GM12878 (cell line): ENCODE measurements around the gene THAP3. TPM values are rescaled to one million over a fixed set of nuclear protein-coding genes. Genes with fewer than 3 reads are reported as not detected.

Source experiments
- ATAC-seq: fragments of 200-7000 bp; cut with Tn5 transposase; 3 replicates; pipeline ENCODE4 v1.9.1; 2020; ENCODE audit warnings: mild to moderate bottlenecking, moderate library complexity
- BruUV-seq: library from RNA; stranded (reverse); fragments of 400-500 nt; replicated peaks from 2 replicates; lab custom pipeline; 2021; lab: Mats Ljungman, UMichigan
- CTCF ChIA-PET: fragments of 300-600 bp; sonication (Branson Sonifier 250); formaldehyde crosslinking; extraction: SDS; loops from one replicate; lab custom pipeline; 2021; ENCODE audit warnings: inconsistent platforms; lab: Yijun Ruan, JAX
- POLR2A ChIA-PET: fragments of 350-600 bp; formaldehyde crosslinking; extraction: SDS; loops from one replicate; lab custom pipeline; 2021; ENCODE audit warnings: inconsistent platforms; lab: Charles Lee
- RAD21 ChIA-PET: fragments of 300-600 bp; sonication (Branson Sonifier 250); formaldehyde crosslinking; loops from one replicate; lab custom pipeline; 2023; ENCODE audit warnings: antibody characterized with exemption; ENCODE audit not compliant: unreplicated experiment; lab: Charles Lee
- SMC1A ChIA-PET: fragments of 300-600 bp; sonication (Branson Sonifier 250); formaldehyde crosslinking; loops from one replicate; lab custom pipeline; 2023; ENCODE audit not compliant: unreplicated experiment, uncharacterized antibody; lab: Charles Lee
- DNase-seq: peaks from one replicate; pipeline ENCODE4 v3.0.0-alpha.2; 2011; ENCODE audit warnings: low read depth, low spot score
- FAIRE-seq: peaks from 3 replicates; lab custom pipeline; 2011; peaks lifted over from hg19 to GRCh38; lab: Jason Lieb, UNC
- H2AFZ ChIP-seq: 2 replicates; pipeline ENCODE4 v1.6.0; 2011; ENCODE audit warnings: low read depth, low read length, control low read depth; ENCODE audit not compliant: control insufficient read depth
- H3K27ac ChIP-seq: 2 replicates; pipeline ENCODE4 v1.5.1; 2011; ENCODE audit warnings: control low read depth; ENCODE audit not compliant: control insufficient read depth, insufficient read depth
- H3K27me3 ChIP-seq, 2 experiments: replicated peaks in 1 of 2; 2 replicates each; pipeline versions ENCODE4 v1.6.0 to v1.6.1; 2011; ENCODE audit warnings: low read length in 1 of 2; ENCODE audit not compliant: control insufficient read depth in 2 of 2, insufficient read depth in 2 of 2
- H3K36me3 ChIP-seq, 2 experiments: 2 replicates each; pipeline ENCODE4 v1.5.1; 2011; ENCODE audit warnings: low read length in 1 of 2; ENCODE audit not compliant: control insufficient read depth in 2 of 2, insufficient read depth in 2 of 2
- H3K4me1 ChIP-seq: 2 replicates; pipeline ENCODE4 v1.6.1; 2011; ENCODE audit warnings: mild to moderate bottlenecking, low read length, moderate library complexity, mixed read lengths; ENCODE audit not compliant: control insufficient read depth, insufficient read depth
- H3K4me2 ChIP-seq: 2 replicates; pipeline ENCODE4 v1.6.0; 2011; ENCODE audit warnings: control low read depth; ENCODE audit not compliant: control insufficient read depth, insufficient read depth
- H3K4me3 ChIP-seq: fragments of 200-600 bp; sonication (generic); 2 replicates; pipeline ENCODE4 v1.5.1; 2016
- H3K79me2 ChIP-seq: 2 replicates; pipeline ENCODE4 v1.6.0; 2011; ENCODE audit warnings: low read length; ENCODE audit not compliant: control insufficient read depth, insufficient read depth
- H3K9ac ChIP-seq: 2 replicates; pipeline ENCODE4 v1.8.0; 2011; ENCODE audit warnings: low read length, control low read depth, mixed read lengths; ENCODE audit not compliant: control insufficient read depth, insufficient read depth
- H3K9me3 ChIP-seq: replicated peaks from 3 replicates; pipeline ENCODE4 v1.5.1; 2011; ENCODE audit warnings: mild to moderate bottlenecking, low read length; ENCODE audit not compliant: control insufficient read depth, insufficient read depth
- H4K20me1 ChIP-seq: 2 replicates; pipeline ENCODE4 v1.6.0; 2011; ENCODE audit not compliant: control insufficient read depth, insufficient read depth
- GATAD2B ChIP-seq: fragments of 450-650 bp; conservative IDR thresholded peaks from 2 replicates; pipeline ENCODE4 v1.6.1; 2017; ENCODE audit warnings: low read depth, mild to moderate bottlenecking, moderate library complexity
- JUND ChIP-seq: IDR thresholded peaks from 2 replicates; pipeline ENCODE4 v1.6.1; 2012; ENCODE audit warnings: low read depth, mild to moderate bottlenecking, low read length, improper control_type of control experiment, moderate library complexity
- ZNF217 ChIP-seq: fragments of 450-650 bp; IDR thresholded peaks from 2 replicates; pipeline ENCODE4 v1.6.1; 2017; ENCODE audit warnings: antibody characterized with exemption, mild to moderate bottlenecking
- WGBS: methylation state at CpG from one replicate; pipeline ENCODE4 v1.1.6; 2016; ENCODE audit warnings: low lambda C conversion rate; ENCODE audit not compliant: insufficient replicate concordance, insufficient coverage; ENCODE audit errors: missing lambda C conversion rate; 5-methylcytosine and 5-hydroxymethylcytosine counted together
- in situ Hi-C: fragments of 300-500 bp; cut with MboI; formaldehyde crosslinking; loops from 9 replicates; pipeline ENCODE4 v1.14.3; 2018; ENCODE audit warnings: mixed read lengths
- intact Hi-C: fragments of 100-400 bp; cut with micrococcal nuclease; formaldehyde crosslinking; loops from one replicate; pipeline ENCODE4 v1.14.2; 2022; ENCODE audit not compliant: unreplicated experiment
- polyA plus RNA-seq, 11 experiments: library from polyadenylated mRNA; depleted of rRNA in 4 of 11; unstranded in 6 of 11; stranded (reverse) in 5 of 11; fragments of >200 nt; fragmentation: Nextera tagmentation in 4 of 11; fragmentation: Illumina TruSeq in 1 of 11; extraction: Ambion mirVana in 4 of 11; extraction: Trizol in 1 of 11; gene quantifications; 1 replicate in 1 of 11; 2 replicates in 10 of 11; pipeline versions ENCODE4 v1.2.1 to v1.2.3, GENCODE V29; 2011 to 2016; ENCODE audit warnings: inconsistent platforms in 2 of 11, missing spikeins in 2 of 11, low read depth in 1 of 11
- total RNA-seq, 4 experiments: library from RNA; depleted of rRNA in 3 of 4; stranded (reverse); fragments of >200 nt in 3 of 4; fragmentation: Illumina TruSeq in 1 of 4; extraction: Trizol in 1 of 4; gene quantifications; 2 replicates each; pipeline versions ENCODE4 v1.2.1 to v1.2.3, GENCODE V29; 2013 to 2021
- TF ChIP-seq, protein P1 (sequence below): fragments of 450-650 bp; IDR thresholded peaks from 2 replicates; pipeline ENCODE4 v1.6.1; 2016; ENCODE audit warnings: mild to moderate bottlenecking

Gene THAP3
- total and polyA plus RNA-seq, 10 of the 15 experiments (the other 5 are each of a cell fraction or from before 2014, with no cell fraction given) = 1.5 to 19.5 (median 11.9) TPM

DNA sequence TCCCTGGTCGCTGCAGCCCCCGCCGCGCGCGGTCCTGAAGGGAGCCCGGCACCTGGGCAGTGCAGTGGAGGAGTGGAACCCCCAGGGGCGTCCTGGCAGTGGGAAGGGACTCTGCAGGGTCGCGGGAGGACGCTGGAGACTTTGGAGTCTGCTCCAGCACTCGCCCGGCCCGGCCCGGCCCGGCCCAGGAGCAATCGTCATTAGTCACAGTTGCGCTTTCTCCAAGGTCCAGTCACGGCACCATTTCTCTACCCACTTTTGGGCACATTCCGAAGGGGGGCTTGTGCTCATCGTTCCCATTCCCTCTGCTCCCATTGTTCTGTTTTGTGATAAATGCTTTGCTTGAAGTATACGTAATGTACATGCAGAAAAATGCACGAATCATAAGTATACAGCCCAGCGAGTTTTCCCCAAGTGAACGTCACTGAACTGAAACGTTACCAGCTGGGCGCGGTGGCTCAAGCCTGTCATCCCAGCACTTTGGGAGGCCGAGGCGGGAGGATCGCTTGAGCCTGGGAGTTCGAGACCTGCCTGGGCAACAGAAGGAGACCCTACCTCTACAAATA, 999 bp downstream of the THAP3 start:
- peaks cover 22% of the 10 kb centered on the region for H3K79me2 ChIP-seq
- POLR2A ChIA-PET = interaction anchor here (0.7 to 1.5 kb wide), 3 partner anchors 12 to 46 kb away, joined by 3 read pairs; partner anchors contain the start of genes PHF13 and ZBTB48
- RAD21 ChIA-PET = interaction anchor here (0.9 to 1.5 kb wide), 4 partner anchors 24 to 71 kb away, joined by 3 to 4 read pairs (median 3); partner anchors contain the start of genes NOL9 and ZBTB48

DNA sequence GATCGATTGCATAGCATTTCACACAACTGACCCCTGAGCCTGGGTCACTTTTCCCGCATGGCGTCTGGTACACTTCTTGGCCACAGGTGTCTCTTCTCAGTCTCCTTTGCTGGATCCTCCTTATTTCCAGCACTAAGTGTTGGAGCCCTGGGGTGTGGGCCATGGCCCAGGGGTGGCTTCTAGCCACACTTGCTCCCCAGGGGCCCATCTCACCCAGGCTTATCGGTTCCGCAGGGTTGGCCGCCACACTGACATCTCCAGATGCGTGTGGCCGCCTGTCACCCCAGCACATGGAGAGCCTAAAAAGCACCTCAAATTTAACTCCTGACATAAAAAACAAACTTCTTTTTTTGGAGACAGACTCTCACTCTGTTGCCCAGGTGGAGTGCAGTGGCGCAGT, 2.4 kb downstream of the THAP3 start:
- peaks cover 16% of the 10 kb centered on the region for H3K4me1 ChIP-seq
- H3K9me3 ChIP-seq = no peaks in the 10 kb centered on the region
- CTCF ChIA-PET = interaction anchor here (1.2 kb wide), 1 partner anchor 19 kb away, joined by 4 read pairs; no protein-coding TSS in a partner anchor
- no peak for TF ChIP-seq GATAD2B
- TF ChIP-seq, protein P1, sequence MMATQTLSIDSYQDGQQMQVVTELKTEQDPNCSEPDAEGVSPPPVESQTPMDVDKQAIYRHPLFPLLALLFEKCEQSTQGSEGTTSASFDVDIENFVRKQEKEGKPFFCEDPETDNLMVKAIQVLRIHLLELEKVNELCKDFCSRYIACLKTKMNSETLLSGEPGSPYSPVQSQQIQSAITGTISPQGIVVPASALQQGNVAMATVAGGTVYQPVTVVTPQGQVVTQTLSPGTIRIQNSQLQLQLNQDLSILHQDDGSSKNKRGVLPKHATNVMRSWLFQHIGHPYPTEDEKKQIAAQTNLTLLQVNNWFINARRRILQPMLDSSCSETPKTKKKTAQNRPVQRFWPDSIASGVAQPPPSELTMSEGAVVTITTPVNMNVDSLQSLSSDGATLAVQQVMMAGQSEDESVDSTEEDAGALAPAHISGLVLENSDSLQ = 0 out of 2 replicates have a peak, but pooled peaks have one; percentile 16
- TF ChIP-seq, all 136 proteins: peak for 1
- H3K79me2 ChIP-seq = peaks cover 22% of the 10 kb centered on the region
- ATAC-seq (no peak), DNase-seq (no peak), FAIRE-seq (no peak)
- H3K4me3 ChIP-seq = no peak overlapping the region
- H3K27ac ChIP-seq = no peak overlapping the region
- intact Hi-C loops (no loop called here), in situ Hi-C loops (no loop called here)
- H4K20me1 ChIP-seq = no peaks in the 10 kb centered on the region
- ChIA-PET RAD21 (no interaction called here), SMC1A (interaction anchor here (1.4 to 1.5 kb wide), 2 partner anchors 18 to 24 kb away, joined by 3 to 4 read pairs; no protein-coding TSS in a partner anchor), POLR2A (no interaction called here)
- no peaks in the 10 kb centered on the region for H3K27me3 ChIP-seq
- WGBS = 32% methylated on average over 9 of the region's 9 CpGs
- BruUV-seq = no TSS peak
- peak overlapping the region; percentile 85; the same call in 1 of the 2 replicates for H3K4me2 ChIP-seq
- H3K36me3 ChIP-seq = peaks cover 6 to 7% of the 10 kb centered on the region in 2 experiments; a peak in 3 of 4 replicates
- H3K9ac ChIP-seq = no peak overlapping the region
- no peak overlapping the region for H2AFZ ChIP-seq

More for the DNA sequence above, 999 bp downstream of the THAP3 start:
- TF ChIP-seq GATAD2B (peak; percentile 13; the same call in 1 of the 2 replicates), JUND (no peak), ZNF217 (0 out of 2 replicates have a peak, but pooled peaks have one; percentile 11)
- BruUV-seq = no TSS peak
- ChIA-PET SMC1A (interaction anchor here (1.0 to 1.4 kb wide), 2 partner anchors 25 kb away, joined by 3 to 4 read pairs; no protein-coding TSS in a partner anchor), CTCF (interaction anchor here (0.9 to 1.2 kb wide), 2 partner anchors 21 kb away, joined by 3 to 4 read pairs; no protein-coding TSS in a partner anchor)
- WGBS = under 1% methylated on average over 32 of the region's 32 CpGs
- peak; percentile 23 for FAIRE-seq
- ATAC-seq = peak; percentile 27
- peak overlapping the region; percentile 85 for H3K4me2 ChIP-seq
- DNase-seq = no peak
- intact Hi-C loops = no loop called here
- no peaks in the 10 kb centered on the region for H3K27me3 ChIP-seq
- no peaks in the 10 kb centered on the region for H3K9me3 ChIP-seq
- in situ Hi-C loops = no loop called here
- peak overlapping the region; percentile 82 for H3K27ac ChIP-seq
- peak overlapping the region; percentile 85 for H2AFZ ChIP-seq
- no peaks in the 10 kb centered on the region for H4K20me1 ChIP-seq
- peak overlapping the region; percentile 78 for H3K9ac ChIP-seq
- H3K4me1 ChIP-seq = peaks cover 16% of the 10 kb centered on the region
- H3K36me3 ChIP-seq = peaks cover 6 to 12% of the 10 kb centered on the region in 2 experiments; a peak in 3 of 4 replicates
- H3K4me3 ChIP-seq = peak overlapping the region; percentile 58
